ENCODE data around the gene SLC8A3.

SLC8A3 gene

DNA sequence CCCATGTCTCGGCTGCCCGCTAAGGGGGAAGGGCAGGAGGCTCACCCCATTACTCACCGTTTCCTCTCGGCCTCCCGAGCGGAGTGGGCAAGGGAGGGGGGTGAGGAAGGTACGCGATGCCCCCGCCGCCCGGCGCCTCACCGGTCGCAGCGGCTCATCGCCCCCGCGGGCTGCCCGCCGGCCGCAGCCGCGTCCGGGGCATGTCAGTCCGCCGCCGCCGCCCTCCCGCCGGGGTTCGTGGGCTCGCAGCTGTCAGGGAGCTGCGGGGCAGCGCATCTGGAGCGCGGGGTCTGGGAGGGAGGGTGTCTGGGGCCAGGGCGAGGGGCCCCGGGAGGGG lies 461 bp downstream of the SLC8A3 start:
- no peak overlapping the region for H3K9ac ChIP-seq (ENCODE audit: low read length)
- H3K36me3 ChIP-seq (ENCODE audit: insufficient read depth, low read length) = no peaks in the 10 kb centered on the region
- no peaks in the 10 kb centered on the region for H3K4me1 ChIP-seq (ENCODE audit: insufficient read depth, low read length, severe bottlenecking)
- TF ChIP-seq EZH2 (IDR thresholded peaks at IDR 0.05; ENCODE audit: borderline replicate concordance, low read length) = no peak
- TF ChIP-seq, protein P1, sequence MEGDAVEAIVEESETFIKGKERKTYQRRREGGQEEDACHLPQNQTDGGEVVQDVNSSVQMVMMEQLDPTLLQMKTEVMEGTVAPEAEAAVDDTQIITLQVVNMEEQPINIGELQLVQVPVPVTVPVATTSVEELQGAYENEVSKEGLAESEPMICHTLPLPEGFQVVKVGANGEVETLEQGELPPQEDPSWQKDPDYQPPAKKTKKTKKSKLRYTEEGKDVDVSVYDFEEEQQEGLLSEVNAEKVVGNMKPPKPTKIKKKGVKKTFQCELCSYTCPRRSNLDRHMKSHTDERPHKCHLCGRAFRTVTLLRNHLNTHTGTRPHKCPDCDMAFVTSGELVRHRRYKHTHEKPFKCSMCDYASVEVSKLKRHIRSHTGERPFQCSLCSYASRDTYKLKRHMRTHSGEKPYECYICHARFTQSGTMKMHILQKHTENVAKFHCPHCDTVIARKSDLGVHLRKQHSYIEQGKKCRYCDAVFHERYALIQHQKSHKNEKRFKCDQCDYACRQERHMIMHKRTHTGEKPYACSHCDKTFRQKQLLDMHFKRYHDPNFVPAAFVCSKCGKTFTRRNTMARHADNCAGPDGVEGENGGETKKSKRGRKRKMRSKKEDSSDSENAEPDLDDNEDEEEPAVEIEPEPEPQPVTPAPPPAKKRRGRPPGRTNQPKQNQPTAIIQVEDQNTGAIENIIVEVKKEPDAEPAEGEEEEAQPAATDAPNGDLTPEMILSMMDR (IDR thresholded peaks at IDR 0.05; ENCODE audit: low read length) = no peak
- no peak overlapping the region for H2AFZ ChIP-seq (ENCODE audit: low read length)
- no peaks in the 10 kb centered on the region for H3K9me3 ChIP-seq (ENCODE audit: low read length)
- no peaks in the 10 kb centered on the region for H3K79me2 ChIP-seq (ENCODE audit: insufficient read depth, low read length)
- no peak overlapping the region for H3K4me2 ChIP-seq (ENCODE audit: low read length)
- no peaks in the 10 kb centered on the region for H3F3A ChIP-seq (ENCODE audit: insufficient read depth, low read length)
- H3K4me3 ChIP-seq (ENCODE audit: low read depth, low read length, poor library complexity, severe bottlenecking) = no peak overlapping the region
- no peaks in the 10 kb centered on the region for H4K20me1 ChIP-seq (ENCODE audit: insufficient read depth, low read length)
- peaks cover 5% of the 10 kb centered on the region; the same call in 1 of the 2 replicates for H3K27me3 ChIP-seq (ENCODE audit: insufficient read depth, low read length)
- H3K9me2 ChIP-seq (ENCODE audit: low read depth, low read length) = no peaks in the 10 kb centered on the region
- no peak overlapping the region for H3K27ac ChIP-seq (ENCODE audit: low read depth, low read length, poor library complexity, severe bottlenecking)

GRCh38 chr14:70186900-70187451 lies 1.8 kb downstream of the SLC8A3 start:
- Histone ChIP-seq H3K4me1 (ENCODE audit: insufficient read depth, low read length, severe bottlenecking) (no peaks in the 10 kb centered on the region), H3K27ac (ENCODE audit: low read depth, low read length, poor library complexity, severe bottlenecking) (no peak overlapping the region), H3K4me3 (ENCODE audit: low read depth, low read length, poor library complexity, severe bottlenecking) (no peak overlapping the region), H3K27me3 (ENCODE audit: insufficient read depth, low read length) (peaks cover 5% of the 10 kb centered on the region; the same call in 1 of the 2 replicates), H2AFZ (ENCODE audit: low read length) (no peak overlapping the region), H3K9ac (ENCODE audit: low read length) (no peak overlapping the region), H3K4me2 (ENCODE audit: low read length) (no peak overlapping the region; the same call in 1 of the 2 replicates), H3K9me3 (ENCODE audit: low read length) (no peaks in the 10 kb centered on the region), H3K9me2 (ENCODE audit: low read depth, low read length) (no peaks in the 10 kb centered on the region), H3K36me3 (ENCODE audit: insufficient read depth, low read length) (no peaks in the 10 kb centered on the region), H4K20me1 (ENCODE audit: insufficient read depth, low read length) (no peaks in the 10 kb centered on the region), H3F3A (ENCODE audit: insufficient read depth, low read length) (no peaks in the 10 kb centered on the region), H3K79me2 (ENCODE audit: insufficient read depth, low read length) (no peaks in the 10 kb centered on the region)
- TF ChIP-seq, protein P1 (IDR thresholded peaks at IDR 0.05; ENCODE audit: low read length) = no peak
- TF ChIP-seq EZH2 (IDR thresholded peaks at IDR 0.05; ENCODE audit: borderline replicate concordance, low read length) = no peak

DNA sequence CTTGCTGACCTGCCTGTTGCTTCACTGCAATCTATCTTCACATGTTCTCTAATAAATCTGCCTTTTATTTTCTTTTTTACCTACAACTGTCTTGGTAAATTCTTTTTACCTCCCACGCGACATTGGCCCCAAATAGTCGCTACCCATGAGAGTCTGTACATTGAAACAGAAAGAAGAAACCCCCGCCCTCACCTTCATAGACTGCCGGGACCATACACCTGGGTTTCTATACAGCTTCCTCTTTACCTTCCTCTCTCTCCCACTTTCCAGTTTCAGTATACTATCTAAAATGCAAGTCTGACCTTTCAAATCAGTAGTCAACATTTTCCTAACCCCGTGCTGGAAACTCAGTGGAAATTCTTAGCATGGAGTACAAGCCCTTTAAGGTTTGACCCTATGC lies 4.8 kb downstream of the SLC8A3 start:
- TF ChIP-seq, protein P1 (IDR thresholded peaks at IDR 0.05; ENCODE audit: low read length) = no peak
- no peak for TF ChIP-seq EZH2 (IDR thresholded peaks at IDR 0.05; ENCODE audit: borderline replicate concordance, low read length)
- H3K27ac ChIP-seq (ENCODE audit: low read depth, low read length, poor library complexity, severe bottlenecking) = no peak overlapping the region
- H3K79me2 ChIP-seq (ENCODE audit: insufficient read depth, low read length) = no peaks in the 10 kb centered on the region
- no peaks in the 10 kb centered on the region for H3K4me1 ChIP-seq (ENCODE audit: insufficient read depth, low read length, severe bottlenecking)
- no peaks in the 10 kb centered on the region for H3K27me3 ChIP-seq (ENCODE audit: insufficient read depth, low read length)
- no peaks in the 10 kb centered on the region for H4K20me1 ChIP-seq (ENCODE audit: insufficient read depth, low read length)
- H3K4me2 ChIP-seq (ENCODE audit: low read length) = no peak overlapping the region
- no peak overlapping the region for H3K4me3 ChIP-seq (ENCODE audit: low read depth, low read length, poor library complexity, severe bottlenecking)
- no peaks in the 10 kb centered on the region for H3K9me3 ChIP-seq (ENCODE audit: low read length)
- H3K36me3 ChIP-seq (ENCODE audit: insufficient read depth, low read length) = no peaks in the 10 kb centered on the region
- no peak overlapping the region for H3K9ac ChIP-seq (ENCODE audit: low read length)
- no peak overlapping the region for H2AFZ ChIP-seq (ENCODE audit: low read length)
- no peaks in the 10 kb centered on the region for H3F3A ChIP-seq (ENCODE audit: insufficient read depth, low read length)
- no peaks in the 10 kb centered on the region for H3K9me2 ChIP-seq (ENCODE audit: low read depth, low read length)
